Right lobe of liver (tissue), 4 donors: ENCODE results near the gene B4GALT3.

ENCODE experiments used
- POLR2A ChIP-seq: fragments of 450-650 bp; IDR thresholded peaks from one replicate; pipeline ENCODE4 v1.6.1; 2017; ENCODE audit warnings: antibody characterized with exemption, mild to moderate bottlenecking
- TF ChIP-seq, protein P1 (sequence below), 4 donors: fragments of 200-600 bp in 3 of 4; fragments of 450-650 bp in 1 of 4; IDR thresholded peaks; one replicate each; pipeline versions ENCODE4 v1.5.1 to v1.8.0; 2016 to 2022; ENCODE audit warnings: antibody characterized with exemption in 4 of 4, mild to moderate bottlenecking in 2 of 4
- donor health status: DM: no; HTN: no; CAD: no.
- donor health status: DM: no; HTN: no; CAD: no.
- donor health status: DM: no; HTN: yes; CAD: no.

DNA sequence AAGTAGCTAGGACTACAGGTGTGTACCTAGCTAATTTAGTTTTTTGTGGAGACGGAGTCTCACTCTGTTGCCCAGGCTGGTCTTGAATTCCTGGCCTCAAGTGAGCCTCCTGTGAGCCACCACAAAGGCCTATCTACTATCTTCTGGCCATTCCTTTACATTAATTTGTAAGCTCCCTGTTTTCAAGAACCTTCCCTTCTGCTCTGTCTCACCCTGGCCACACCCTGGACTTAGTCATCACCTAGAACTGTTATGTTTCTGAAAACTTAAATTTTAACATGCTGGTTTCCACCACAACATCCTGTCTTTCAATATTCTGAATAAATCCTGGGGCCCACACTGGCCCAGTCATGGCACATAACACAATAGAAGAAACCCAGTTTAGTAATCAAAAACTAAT is 4.9 kb upstream of the B4GALT3 start:
- TF ChIP-seq, protein P1, sequence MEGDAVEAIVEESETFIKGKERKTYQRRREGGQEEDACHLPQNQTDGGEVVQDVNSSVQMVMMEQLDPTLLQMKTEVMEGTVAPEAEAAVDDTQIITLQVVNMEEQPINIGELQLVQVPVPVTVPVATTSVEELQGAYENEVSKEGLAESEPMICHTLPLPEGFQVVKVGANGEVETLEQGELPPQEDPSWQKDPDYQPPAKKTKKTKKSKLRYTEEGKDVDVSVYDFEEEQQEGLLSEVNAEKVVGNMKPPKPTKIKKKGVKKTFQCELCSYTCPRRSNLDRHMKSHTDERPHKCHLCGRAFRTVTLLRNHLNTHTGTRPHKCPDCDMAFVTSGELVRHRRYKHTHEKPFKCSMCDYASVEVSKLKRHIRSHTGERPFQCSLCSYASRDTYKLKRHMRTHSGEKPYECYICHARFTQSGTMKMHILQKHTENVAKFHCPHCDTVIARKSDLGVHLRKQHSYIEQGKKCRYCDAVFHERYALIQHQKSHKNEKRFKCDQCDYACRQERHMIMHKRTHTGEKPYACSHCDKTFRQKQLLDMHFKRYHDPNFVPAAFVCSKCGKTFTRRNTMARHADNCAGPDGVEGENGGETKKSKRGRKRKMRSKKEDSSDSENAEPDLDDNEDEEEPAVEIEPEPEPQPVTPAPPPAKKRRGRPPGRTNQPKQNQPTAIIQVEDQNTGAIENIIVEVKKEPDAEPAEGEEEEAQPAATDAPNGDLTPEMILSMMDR (IDR thresholded peaks at IDR 0.05): no peak
- no peak for TF ChIP-seq POLR2A
